Calu3 (cell line): ENCODE measurements around the gene VPS4B. TPM values are rescaled to one million over a fixed set of nuclear protein-coding genes. Genes with fewer than 3 reads are reported as not detected.

Experiments used
- BruUV-seq: library from RNA; stranded (reverse); fragments of 400-500 nt; replicated peaks from 2 replicates; lab custom pipeline; 2021; lab: Mats Ljungman, UMichigan
- CTCF ChIA-PET: fragments of 300-600 bp; sonication (Branson Sonifier 250); formaldehyde crosslinking; loops from one replicate; lab custom pipeline; 2022; ENCODE audit warnings: antibody characterized with exemption; lab: Charles Lee
- DNase-seq: peaks from one replicate; pipeline ENCODE4 v3.0.0; 2022
- H3K27ac Mint-ChIP-seq: one replicate; pipeline ENCODE4 v1.8.0; 2022; ENCODE audit warnings: mixed read lengths; ENCODE audit not compliant: unreplicated experiment
- H3K27me3 Mint-ChIP-seq: one replicate; pipeline ENCODE4 v1.8.0; 2022; ENCODE audit warnings: mixed read lengths; ENCODE audit not compliant: unreplicated experiment
- H3K36me3 Mint-ChIP-seq: one replicate; pipeline ENCODE4 v1.8.0; 2022; ENCODE audit warnings: mild to moderate bottlenecking, moderate library complexity, mixed read lengths; ENCODE audit not compliant: insufficient read depth, unreplicated experiment
- H3K4me1 Mint-ChIP-seq: one replicate; pipeline ENCODE4 v1.8.0; 2022; ENCODE audit warnings: mild to moderate bottlenecking, low read depth, mixed read lengths; ENCODE audit not compliant: unreplicated experiment
- H3K4me3 Mint-ChIP-seq: one replicate; pipeline ENCODE4 v1.8.0; 2022; ENCODE audit warnings: mild to moderate bottlenecking, low read depth, moderate library complexity, mixed read lengths; ENCODE audit not compliant: unreplicated experiment
- H3K9me3 Mint-ChIP-seq: one replicate; pipeline ENCODE4 v1.8.0; 2022; ENCODE audit warnings: low read depth, mixed read lengths; ENCODE audit not compliant: unreplicated experiment
- intact Hi-C: fragments of 100-400 bp; cut with micrococcal nuclease; formaldehyde crosslinking; loops from one replicate; pipeline ENCODE4 v1.10.0; 2022; ENCODE audit not compliant: unreplicated experiment
- total RNA-seq: library from RNA; stranded (reverse); gene quantifications from 2 replicates; pipeline ENCODE4 v1.2.3, GENCODE V29; 2022
- TF ChIP-seq, protein P1 (sequence below): fragments of 200-600 bp; IDR thresholded peaks from one replicate; pipeline ENCODE4 v1.8.0; 2022; ENCODE audit warnings: antibody characterized with exemption; ENCODE audit not compliant: unreplicated experiment

Gene VPS4B
- total RNA-seq, 1 experiment from 2014 or later: 83.3 TPM

- no peak for DNase-seq
- TF ChIP-seq, protein P1, sequence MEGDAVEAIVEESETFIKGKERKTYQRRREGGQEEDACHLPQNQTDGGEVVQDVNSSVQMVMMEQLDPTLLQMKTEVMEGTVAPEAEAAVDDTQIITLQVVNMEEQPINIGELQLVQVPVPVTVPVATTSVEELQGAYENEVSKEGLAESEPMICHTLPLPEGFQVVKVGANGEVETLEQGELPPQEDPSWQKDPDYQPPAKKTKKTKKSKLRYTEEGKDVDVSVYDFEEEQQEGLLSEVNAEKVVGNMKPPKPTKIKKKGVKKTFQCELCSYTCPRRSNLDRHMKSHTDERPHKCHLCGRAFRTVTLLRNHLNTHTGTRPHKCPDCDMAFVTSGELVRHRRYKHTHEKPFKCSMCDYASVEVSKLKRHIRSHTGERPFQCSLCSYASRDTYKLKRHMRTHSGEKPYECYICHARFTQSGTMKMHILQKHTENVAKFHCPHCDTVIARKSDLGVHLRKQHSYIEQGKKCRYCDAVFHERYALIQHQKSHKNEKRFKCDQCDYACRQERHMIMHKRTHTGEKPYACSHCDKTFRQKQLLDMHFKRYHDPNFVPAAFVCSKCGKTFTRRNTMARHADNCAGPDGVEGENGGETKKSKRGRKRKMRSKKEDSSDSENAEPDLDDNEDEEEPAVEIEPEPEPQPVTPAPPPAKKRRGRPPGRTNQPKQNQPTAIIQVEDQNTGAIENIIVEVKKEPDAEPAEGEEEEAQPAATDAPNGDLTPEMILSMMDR: no peak
- Mint-ChIP-seq H3K36me3 (no peaks in the 10 kb centered on the region), H3K9me3 (no peaks in the 10 kb centered on the region), H3K27ac (no peak overlapping the region), H3K4me3 (no peak overlapping the region), H3K27me3 (no peaks in the 10 kb centered on the region), H3K4me1 (no peaks in the 10 kb centered on the region)
- intact Hi-C loops: no loop called here
- BruUV-seq: no TSS peak
- CTCF ChIA-PET: no interaction called here
Measured at GRCh38 chr18:63440881-63441280, 18.6 kb upstream of the VPS4B start.

DNA sequence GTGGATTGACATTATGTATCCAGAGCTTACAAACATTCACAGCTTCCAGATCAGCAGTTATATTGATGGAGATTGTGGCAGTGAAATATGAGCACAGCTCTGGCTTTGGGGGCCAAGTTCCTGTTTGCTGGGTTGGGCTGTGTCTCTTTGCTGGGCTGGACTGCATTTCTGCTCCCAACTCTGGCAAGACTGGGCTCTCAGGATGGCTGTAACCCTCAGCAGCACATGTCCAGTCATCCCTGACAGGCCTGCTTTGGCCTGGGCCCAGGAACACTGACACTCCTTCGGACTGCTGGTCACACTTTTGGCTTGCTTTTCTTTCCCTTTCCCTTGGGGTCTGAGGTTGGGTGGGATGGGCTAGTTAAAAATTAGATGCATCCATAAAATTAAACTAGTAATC lies 17.9 kb upstream of the VPS4B start:
- no peaks in the 10 kb centered on the region for H3K9me3 Mint-ChIP-seq
- CTCF ChIA-PET: interaction anchor here (0.9 to 1.7 kb wide), 5 partner anchors 14 to 424 kb away, joined by 3 to 8 read pairs (median 3); partner anchors contain the start of gene SERPINB5
- H3K4me3 Mint-ChIP-seq: no peak overlapping the region
- H3K4me1 Mint-ChIP-seq: no peaks in the 10 kb centered on the region
- no peaks in the 10 kb centered on the region for H3K36me3 Mint-ChIP-seq
- no peaks in the 10 kb centered on the region for H3K27me3 Mint-ChIP-seq
- no TSS peak for BruUV-seq
- TF ChIP-seq, protein P1: no peak
- H3K27ac Mint-ChIP-seq: no peak overlapping the region
- no peak for DNase-seq
- intact Hi-C loops: no loop called here

- no peaks in the 10 kb centered on the region for H3K4me1 Mint-ChIP-seq
- CTCF ChIA-PET: interaction anchor here (0.7 to 1.7 kb wide), 10 partner anchors 12 to 724 kb away, joined by 3 to 22 read pairs (median 5); partner anchors contain the start of genes PHLPP1, SERPINB5 and VPS4B
- no TSS peak for BruUV-seq
Measured at GRCh38 chr18:63439334-63439733, 17.1 kb upstream of the VPS4B start.

DNA sequence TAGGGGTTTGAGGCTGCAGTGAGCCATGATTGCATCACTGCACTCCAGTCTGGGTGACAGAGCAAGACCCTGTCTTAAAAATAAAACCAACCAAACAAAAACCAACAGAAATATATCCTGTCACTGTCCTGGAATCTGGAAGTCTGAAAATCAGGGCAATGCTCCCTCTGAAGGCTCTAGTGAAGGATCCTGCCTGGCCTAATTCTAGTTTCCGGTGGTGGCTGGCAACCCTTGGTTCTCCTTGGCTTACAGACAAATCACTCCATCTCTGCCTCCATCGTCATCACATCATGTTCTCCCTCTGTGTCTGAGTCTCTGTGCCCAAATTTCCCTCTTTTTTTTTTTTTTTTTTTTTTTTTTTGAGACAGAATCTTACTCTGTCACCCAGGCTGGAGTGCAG lies 15.9 kb upstream of the VPS4B start:
- no peak overlapping the region for H3K4me3 Mint-ChIP-seq

More at GRCh38 chr18:63439334-63439733, 17.1 kb upstream of the VPS4B start:
- Mint-ChIP-seq H3K9me3 (no peaks in the 10 kb centered on the region), H3K27ac (no peak overlapping the region), H3K36me3 (no peaks in the 10 kb centered on the region), H3K27me3 (no peaks in the 10 kb centered on the region), H3K4me3 (no peak overlapping the region)
- DNase-seq: peak; percentile 51
- intact Hi-C loops: loop anchor here (1.0 to 5.0 kb wide), 4 partner anchors 72 to 421 kb away; partner anchors contain the start of gene KDSR
- TF ChIP-seq, protein P1: peak; percentile 86

More for the DNA sequence above, 15.9 kb upstream of the VPS4B start:
- Mint-ChIP-seq H3K4me1 (no peaks in the 10 kb centered on the region), H3K36me3 (no peaks in the 10 kb centered on the region), H3K9me3 (no peaks in the 10 kb centered on the region), H3K27me3 (no peaks in the 10 kb centered on the region), H3K27ac (no peak overlapping the region)
- no peak for DNase-seq
- BruUV-seq: no TSS peak
- TF ChIP-seq, protein P1: no peak
- intact Hi-C loops: loop anchor here (2.0 to 5.0 kb wide), 3 partner anchors 71 to 419 kb away; partner anchors contain the start of gene KDSR
- CTCF ChIA-PET: interaction anchor here (0.5 to 1.6 kb wide), 3 partner anchors 11 to 76 kb away, joined by 3 to 22 read pairs (median 6); no protein-coding TSS in a partner anchor
